ENCODE data around the gene NOP14. TPM values are rescaled to one million over a fixed set of nuclear protein-coding genes. Genes with fewer than 3 reads are reported as not detected.
A peak's percentile ranks its signal among the peaks of the same experiment; 100 is the strongest.
"Not testable (repeated sequence)": the region's sequence is repeated elsewhere in the genome, so short reads cannot be mapped to it uniquely, and the experiment has no call there.

NOP14 gene
- total and polyA plus RNA-seq, 2 donors (not counting 3 experiments of a cell fraction or from before 2014, with no cell fraction given) = 9.5 to 45.2 TPM

DNA sequence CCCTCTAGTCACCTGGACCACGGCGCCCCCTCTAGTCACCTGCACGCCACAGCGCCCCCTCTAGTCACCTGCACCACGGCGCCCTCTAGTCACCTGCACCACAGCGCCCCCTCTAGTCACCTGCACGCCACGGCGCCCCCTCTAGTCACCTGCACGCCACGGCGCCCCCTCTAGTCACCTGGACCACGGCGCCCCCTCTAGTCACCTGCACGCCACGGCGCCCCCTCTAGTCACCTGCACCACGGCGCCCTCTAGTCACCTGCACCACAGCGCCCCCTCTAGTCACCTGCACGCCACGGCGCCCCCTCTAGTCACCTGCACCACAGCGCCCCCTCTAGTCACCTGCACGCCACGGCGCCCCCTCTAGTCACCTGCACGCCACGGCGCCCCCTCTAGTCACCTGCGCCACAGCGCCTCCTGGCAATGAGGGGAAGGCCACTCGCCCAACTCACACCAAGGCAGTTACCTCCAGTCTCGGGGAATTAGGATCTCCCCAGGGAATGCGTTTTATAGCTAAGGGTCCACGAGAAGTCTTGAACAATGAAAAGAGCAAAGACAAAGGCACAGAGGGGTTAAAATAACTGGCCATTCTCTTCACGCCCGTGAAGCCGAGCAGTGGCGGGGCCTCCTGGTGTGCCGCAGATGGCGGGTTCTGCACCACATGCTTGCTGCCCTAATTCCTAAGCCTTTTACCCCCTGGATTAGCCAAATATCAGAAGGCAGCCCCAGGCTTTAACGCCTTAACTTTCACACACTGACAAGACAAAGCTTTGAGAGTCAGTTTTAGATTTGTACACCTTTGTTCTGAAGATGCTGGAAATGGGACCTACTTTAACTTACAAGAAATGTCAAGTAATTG is 7.8 kb downstream of the NOP14 start:
- H3K27ac ChIP-seq (ENCODE audit: insufficient read depth, low read depth, low read length); H3K4me3 ChIP-seq (replicated peaks in 1 of 3; ENCODE audit: insufficient read depth in 1 of 3, low read depth in 1 of 3, low read length in 3 of 3); H4K20me1 ChIP-seq (replicated peaks; ENCODE audit: control insufficient read depth, extremely low read depth, insufficient read depth, low read length); FAIRE-seq; H2AFZ ChIP-seq (ENCODE audit: low read depth, low read length); dilution Hi-C loops (cut with MboI; ENCODE audit: extremely low pct_ligation_motif_present, low sequenced_read_pairs); H3K9me3 ChIP-seq (replicated peaks; ENCODE audit: control insufficient read depth, insufficient read depth, low read length); CTCF ChIA-PET; intact Hi-C loops (cut with micrococcal nuclease); BruUV-seq (replicated peaks); H3K27me3 ChIP-seq (ENCODE audit: control insufficient read depth in 2 of 2, insufficient read depth in 2 of 2, low read length in 2 of 2); H3K9ac ChIP-seq (replicated peaks; ENCODE audit: extremely low read depth, insufficient read depth, low read length); H3K4me2 ChIP-seq (ENCODE audit: insufficient read depth, low read length); POLR2A ChIA-PET; DNase-seq (ENCODE audit: low read depth, low spot score); H3K9me1 ChIP-seq (replicated peaks; ENCODE audit: control insufficient read depth, extremely low read depth, insufficient read depth, low read length): not testable (repeated sequence)
- peaks cover 13% of the 10 kb centered on the region for H3K4me1 ChIP-seq (ENCODE audit: control insufficient read depth, extremely low read depth, insufficient read depth, low read length)
- H3K79me2 ChIP-seq (ENCODE audit: control insufficient read depth, insufficient read depth, low read length) = peaks cover 40% of the 10 kb centered on the region
- peaks cover 30 to 34% of the 10 kb centered on the region in 2 experiments for H3K36me3 ChIP-seq (ENCODE audit: control insufficient read depth in 2 of 2, extremely low read depth in 1 of 2, insufficient read depth in 2 of 2, low read length in 2 of 2)
- TF ChIP-seq, protein P1, sequence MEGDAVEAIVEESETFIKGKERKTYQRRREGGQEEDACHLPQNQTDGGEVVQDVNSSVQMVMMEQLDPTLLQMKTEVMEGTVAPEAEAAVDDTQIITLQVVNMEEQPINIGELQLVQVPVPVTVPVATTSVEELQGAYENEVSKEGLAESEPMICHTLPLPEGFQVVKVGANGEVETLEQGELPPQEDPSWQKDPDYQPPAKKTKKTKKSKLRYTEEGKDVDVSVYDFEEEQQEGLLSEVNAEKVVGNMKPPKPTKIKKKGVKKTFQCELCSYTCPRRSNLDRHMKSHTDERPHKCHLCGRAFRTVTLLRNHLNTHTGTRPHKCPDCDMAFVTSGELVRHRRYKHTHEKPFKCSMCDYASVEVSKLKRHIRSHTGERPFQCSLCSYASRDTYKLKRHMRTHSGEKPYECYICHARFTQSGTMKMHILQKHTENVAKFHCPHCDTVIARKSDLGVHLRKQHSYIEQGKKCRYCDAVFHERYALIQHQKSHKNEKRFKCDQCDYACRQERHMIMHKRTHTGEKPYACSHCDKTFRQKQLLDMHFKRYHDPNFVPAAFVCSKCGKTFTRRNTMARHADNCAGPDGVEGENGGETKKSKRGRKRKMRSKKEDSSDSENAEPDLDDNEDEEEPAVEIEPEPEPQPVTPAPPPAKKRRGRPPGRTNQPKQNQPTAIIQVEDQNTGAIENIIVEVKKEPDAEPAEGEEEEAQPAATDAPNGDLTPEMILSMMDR (IDR thresholded peaks at IDR 0.05; ENCODE audit: extremely low read depth in 1 of 2, insufficient read depth in 1 of 2, low read depth in 1 of 2, low read length in 2 of 2) = peak in 1 of 2 donors; percentile 12

DNA sequence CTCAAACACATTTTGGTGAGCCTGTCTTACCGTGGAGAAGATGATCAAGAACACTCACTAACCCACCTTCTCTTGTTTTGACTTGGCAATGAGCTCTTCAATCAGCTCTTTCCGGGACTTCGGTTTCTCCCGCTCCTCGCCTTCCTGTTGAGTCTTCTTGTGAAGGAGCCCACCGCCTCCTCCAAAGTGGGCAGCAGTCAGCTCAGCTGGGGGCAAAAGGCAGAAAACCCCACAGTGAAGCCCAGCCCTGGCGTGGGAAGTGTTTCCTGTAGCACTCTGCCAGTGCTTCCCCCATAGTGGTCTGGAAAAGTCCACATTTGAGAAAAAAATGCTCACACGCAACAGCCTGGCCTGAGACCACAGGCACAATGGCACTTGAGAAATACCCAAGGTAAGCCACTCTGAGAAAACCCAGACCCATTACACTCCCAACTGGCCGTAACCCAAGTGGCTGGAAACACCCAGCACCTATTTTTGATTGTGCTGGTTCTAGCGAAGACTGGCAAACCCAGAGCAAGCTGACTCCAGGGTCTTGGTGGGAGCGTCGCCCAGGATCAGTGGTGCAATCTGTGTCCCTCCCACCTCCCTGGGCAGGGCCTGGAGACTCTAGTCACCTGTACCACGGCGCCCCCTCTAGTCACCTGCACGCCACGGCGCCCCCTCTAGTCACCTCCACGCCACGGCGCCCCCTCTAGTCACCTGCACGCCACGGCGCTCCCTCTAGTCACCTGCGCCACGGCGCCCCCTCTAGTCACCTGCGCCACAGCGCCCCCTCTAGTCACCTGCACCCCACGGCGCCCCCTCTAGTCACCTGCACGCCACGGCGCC is 8.6 kb downstream of the NOP14 start:
- Histone ChIP-seq H3K9ac (replicated peaks; ENCODE audit: extremely low read depth, insufficient read depth, low read length) (no peak overlapping the region), H3K27ac (ENCODE audit: insufficient read depth, low read depth, low read length) (no peak overlapping the region), H3K4me1 (ENCODE audit: control insufficient read depth, extremely low read depth, insufficient read depth, low read length) (peaks cover 13% of the 10 kb centered on the region), H3K27me3 (ENCODE audit: control insufficient read depth in 2 of 2, insufficient read depth in 2 of 2, low read length in 2 of 2) (no peaks in the 10 kb centered on the region), H3K4me3 (replicated peaks in 1 of 3; ENCODE audit: insufficient read depth in 1 of 3, low read depth in 1 of 3, low read length in 3 of 3) (no peak overlapping the region), H2AFZ (ENCODE audit: low read depth, low read length) (no peak overlapping the region), H3K36me3 (ENCODE audit: control insufficient read depth in 2 of 2, extremely low read depth in 1 of 2, insufficient read depth in 2 of 2, low read length in 2 of 2) (peaks cover 30 to 42% of the 10 kb centered on the region in 2 experiments), H4K20me1 (replicated peaks; ENCODE audit: control insufficient read depth, extremely low read depth, insufficient read depth, low read length) (peaks cover under 1% of the 10 kb centered on the region), H3K4me2 (ENCODE audit: insufficient read depth, low read length) (no peak overlapping the region), H3K79me2 (ENCODE audit: control insufficient read depth, insufficient read depth, low read length) (peaks cover 34% of the 10 kb centered on the region), H3K9me3 (replicated peaks; ENCODE audit: control insufficient read depth, insufficient read depth, low read length) (no peaks in the 10 kb centered on the region), H3K9me1 (replicated peaks; ENCODE audit: control insufficient read depth, extremely low read depth, insufficient read depth, low read length) (no peaks in the 10 kb centered on the region)
- POLR2A ChIA-PET = no interaction called here
- FAIRE-seq (no peak), DNase-seq (ENCODE audit: low read depth, low spot score) (no peak)
- intact Hi-C loops (cut with micrococcal nuclease) = no loop called here
- no TSS peak for BruUV-seq (replicated peaks)
- dilution Hi-C loops (cut with MboI; ENCODE audit: extremely low pct_ligation_motif_present, low sequenced_read_pairs) = no loop called here
- CTCF ChIA-PET = interaction anchor here (0.6 to 1.6 kb wide), 10 partner anchors 9 to 227 kb away, joined by 3 to 9 read pairs (median 3); partner anchors contain the start of genes GRK4 and NOP14
- no peak for TF ChIP-seq EZH2 (IDR thresholded peaks at IDR 0.05; ENCODE audit: borderline replicate concordance, low read depth, low read length, severe bottlenecking)
- TF ChIP-seq, protein P1 (IDR thresholded peaks at IDR 0.05; ENCODE audit: extremely low read depth in 1 of 2, insufficient read depth in 1 of 2, low read depth in 1 of 2, low read length in 2 of 2) = peak in 1 of 2 donors; percentile 6
- TF ChIP-seq, protein P2, sequence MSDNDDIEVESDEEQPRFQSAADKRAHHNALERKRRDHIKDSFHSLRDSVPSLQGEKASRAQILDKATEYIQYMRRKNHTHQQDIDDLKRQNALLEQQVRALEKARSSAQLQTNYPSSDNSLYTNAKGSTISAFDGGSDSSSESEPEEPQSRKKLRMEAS (IDR thresholded peaks at IDR 0.05; ENCODE audit: insufficient read depth, insufficient read length) = no peak

Measured in endothelial cell of umbilical vein (primary cell).